Neural progenitor cell (in vitro differentiated cells): ENCODE data around the gene C20orf144. TPM values are rescaled to one million over a fixed set of nuclear protein-coding genes. Genes with fewer than 3 reads are reported as not detected.
A peak's percentile ranks its signal among the peaks of the same experiment; 100 is the strongest.

Experiments used
- DNase-seq: peaks from one replicate; pipeline ENCODE4 v3.0.0-alpha.2; 2016; ENCODE audit warnings: low spot score
- H2AFZ ChIP-seq: fragments of 200-600 bp; sonication (generic); replicated peaks from 2 replicates; pipeline ENCODE4 v1.6.1; 2016; ENCODE audit warnings: antibody characterized with exemption
- H3F3A ChIP-seq: fragments of 200-600 bp; sonication (generic); 2 replicates; pipeline ENCODE4 v1.6.1; 2016; ENCODE audit warnings: antibody characterized with exemption, low read depth
- H3K27ac ChIP-seq: fragments of 200-600 bp; sonication (generic); 2 replicates; pipeline ENCODE4 v1.5.1; 2016; ENCODE audit warnings: mild to moderate bottlenecking
- H3K27me3 ChIP-seq: fragments of 200-600 bp; sonication (generic); 2 replicates; pipeline ENCODE4 v1.6.1; 2016; ENCODE audit warnings: mild to moderate bottlenecking, moderate library complexity
- H3K36me3 ChIP-seq: fragments of 200-600 bp; sonication (generic); 2 replicates; pipeline ENCODE4 v1.5.1; 2016
- H3K4me1 ChIP-seq: fragments of 200-600 bp; sonication (generic); 2 replicates; pipeline ENCODE4 v1.6.1; 2016; ENCODE audit warnings: mixed run types
- H3K4me2 ChIP-seq: fragments of 200-600 bp; sonication (generic); 2 replicates; pipeline ENCODE4 v1.6.1; 2016
- H3K4me3 ChIP-seq: fragments of 200-600 bp; sonication (generic); 2 replicates; pipeline ENCODE4 v1.5.1; 2016
- H3K79me2 ChIP-seq: fragments of 200-600 bp; sonication (generic); 2 replicates; pipeline ENCODE4 v1.6.1; 2016; ENCODE audit warnings: low read depth
- H3K9ac ChIP-seq: fragments of 200-600 bp; sonication (generic); 2 replicates; pipeline ENCODE4 v1.6.1; 2016
- H3K9me3 ChIP-seq: fragments of 200-600 bp; sonication (generic); 2 replicates; pipeline ENCODE4 v1.5.1; 2016; ENCODE audit warnings: low read depth
- H4K20me1 ChIP-seq: fragments of 200-600 bp; sonication (generic); 2 replicates; pipeline ENCODE4 v1.6.1; 2016; ENCODE audit warnings: low read depth
- H3K27ac Mint-ChIP-seq: 3 replicates; pipeline ENCODE4 v1.8.0; 2021; ENCODE audit warnings: mixed read lengths
- H3K27me3 Mint-ChIP-seq: 2 replicates; pipeline ENCODE4 v1.8.0; 2022; ENCODE audit warnings: low read depth, mild to moderate bottlenecking, inconsistent platforms, moderate library complexity, mixed read lengths; ENCODE audit not compliant: insufficient read depth
- H3K36me3 Mint-ChIP-seq: 3 replicates; pipeline ENCODE4 v1.8.0; 2021; ENCODE audit warnings: mixed read lengths
- H3K4me1 Mint-ChIP-seq: 3 replicates; pipeline ENCODE4 v1.8.0; 2021; ENCODE audit warnings: mixed read lengths
- H3K4me3 Mint-ChIP-seq: 3 replicates; pipeline ENCODE4 v1.8.0; 2021; ENCODE audit warnings: mild to moderate bottlenecking, moderate library complexity, mixed read lengths
- H3K9me3 Mint-ChIP-seq: 3 replicates; pipeline ENCODE4 v1.8.0; 2020; ENCODE audit warnings: mixed read lengths
- CTCF ChIP-seq: fragments of 200-600 bp; sonication (generic); IDR thresholded peaks from 2 replicates; pipeline ENCODE4 v1.5.1; 2017; ENCODE audit warnings: antibody characterized with exemption, mild to moderate bottlenecking
- EZH2 ChIP-seq: fragments of 200-600 bp; sonication (generic); IDR thresholded peaks from 2 replicates; pipeline ENCODE4 v1.6.1; 2017; ENCODE audit warnings: antibody characterized with exemption, mild to moderate bottlenecking, moderate library complexity
- EZH2phosphoT487 ChIP-seq: fragments of 200-600 bp; sonication (generic); IDR thresholded peaks from 2 replicates; pipeline ENCODE4 v1.6.1; 2017; ENCODE audit warnings: antibody characterized with exemption
- total RNA-seq: library from RNA; depleted of rRNA; stranded (reverse); fragments of >200 nt; gene quantifications from 2 replicates; pipeline ENCODE4 v1.2.3, GENCODE V29; 2015; ENCODE audit warnings: low replicate concordance

C20orf144 gene
- total RNA-seq, 1 donor from 2014 or later = not detected

- Mint-ChIP-seq H3K27ac (no peak overlapping the region), H3K27me3 (peaks cover 8% of the 10 kb centered on the region), H3K36me3 (peaks cover 7% of the 10 kb centered on the region), H3K4me1 (peaks cover 43% of the 10 kb centered on the region), H3K4me3 (peak overlapping the region; percentile 21), H3K9me3 (no peaks in the 10 kb centered on the region)
- no peak for TF ChIP-seq CTCF
- no peak for TF ChIP-seq EZH2phosphoT487
- TF ChIP-seq EZH2 = no peak
- Histone ChIP-seq H4K20me1 (peaks cover 60% of the 10 kb centered on the region), H3F3A (peaks cover 27% of the 10 kb centered on the region), H3K36me3 (no peaks in the 10 kb centered on the region), H3K27ac (no peak overlapping the region), H3K27me3 (no peaks in the 10 kb centered on the region), H3K4me2 (no peak overlapping the region), H3K9me3 (no peaks in the 10 kb centered on the region), H3K4me3 (no peak overlapping the region), H2AFZ (no peak overlapping the region), H3K4me1 (peaks cover 23% of the 10 kb centered on the region), H3K79me2 (peaks cover 2% of the 10 kb centered on the region), H3K9ac (no peak overlapping the region)
- no peak for DNase-seq
These were observed 14.0 kb downstream of the C20orf144 start for GRCh38 chr20:33676121-33676520.

GRCh38 chr20:33676652-33677645 lies 14.8 kb downstream of the C20orf144 start:
- Mint-ChIP-seq H3K36me3 (peaks cover 5% of the 10 kb centered on the region), H3K27ac (no peak overlapping the region), H3K4me3 (peak overlapping the region; percentile 21)

GRCh38 chr20:33677991-33678702 lies 16.0 kb downstream of the C20orf144 start:
- Histone ChIP-seq H4K20me1 (peaks cover 80% of the 10 kb centered on the region), H3K4me1 (peaks cover 16% of the 10 kb centered on the region), H3K4me3 (no peak overlapping the region), H3K4me2 (no peak overlapping the region), H3K9me3 (no peaks in the 10 kb centered on the region), H2AFZ (no peak overlapping the region), H3F3A (peaks cover 27% of the 10 kb centered on the region), H3K27ac (no peak overlapping the region), H3K9ac (no peak overlapping the region), H3K27me3 (no peaks in the 10 kb centered on the region), H3K36me3 (no peaks in the 10 kb centered on the region), H3K79me2 (peaks cover 22% of the 10 kb centered on the region)
- no peak overlapping the region for H3K4me3 Mint-ChIP-seq
- TF ChIP-seq EZH2 = no peak
- TF ChIP-seq EZH2phosphoT487 = no peak
- TF ChIP-seq CTCF = no peak
- H3K9me3 Mint-ChIP-seq = no peaks in the 10 kb centered on the region
- peaks cover 43% of the 10 kb centered on the region for H3K4me1 Mint-ChIP-seq
- H3K36me3 Mint-ChIP-seq = peaks cover 5% of the 10 kb centered on the region
- no peak overlapping the region for H3K27ac Mint-ChIP-seq
- peaks cover 5% of the 10 kb centered on the region for H3K27me3 Mint-ChIP-seq
- no peak for DNase-seq

More at GRCh38 chr20:33676652-33677645, 14.8 kb downstream of the C20orf144 start:
- Histone ChIP-seq H3K4me3 (no peak overlapping the region), H3K79me2 (peaks cover 10% of the 10 kb centered on the region), H3K36me3 (no peaks in the 10 kb centered on the region), H4K20me1 (peaks cover 68% of the 10 kb centered on the region), H3K4me2 (no peak overlapping the region), H3K9me3 (no peaks in the 10 kb centered on the region), H2AFZ (no peak overlapping the region), H3K4me1 (peaks cover 23% of the 10 kb centered on the region), H3K27me3 (no peaks in the 10 kb centered on the region), H3K27ac (no peak overlapping the region), H3K9ac (no peak overlapping the region), H3F3A (peaks cover 27% of the 10 kb centered on the region)
- peaks cover 43% of the 10 kb centered on the region for H3K4me1 Mint-ChIP-seq
- no peaks in the 10 kb centered on the region for H3K9me3 Mint-ChIP-seq
- no peak for DNase-seq
- peaks cover 8% of the 10 kb centered on the region for H3K27me3 Mint-ChIP-seq
- no peak for TF ChIP-seq EZH2
- TF ChIP-seq EZH2phosphoT487 = no peak
- TF ChIP-seq CTCF = no peak
